HepG2 (cell line): Measurements from ENCODE around the gene KCND3. TPM values are rescaled to one million over a fixed set of nuclear protein-coding genes. Genes with fewer than 3 reads are reported as not detected.
A peak's percentile ranks its signal among the peaks of the same experiment; 100 is the strongest.

Experiments used
- CEBPB ChIP-seq: IDR thresholded peaks from 2 replicates; pipeline ENCODE4 v1.6.1; 2011; ENCODE audit warnings: low read depth, low read length, improper control_type of control experiment, borderline replicate concordance
- FOXA1 ChIP-seq, 2 experiments: fragments of 450-650 bp in 1 of 2; sonication (generic) in 1 of 2; formaldehyde crosslinking in 1 of 2; IDR thresholded peaks; 2 replicates each; pipeline versions ENCODE4 v1.4.0 to v1.6.1; 2016 to 2020; ENCODE audit warnings: missing genetic modification reagents in 1 of 2
- KDM2A ChIP-seq: sonication (generic); formaldehyde crosslinking; IDR thresholded peaks from 2 replicates; pipeline ENCODE4 v1.4.0; 2020; ENCODE audit warnings: low read depth, missing genetic modification reagents, borderline replicate concordance
- MAF1 ChIP-seq: sonication (generic); formaldehyde crosslinking; IDR thresholded peaks from 2 replicates; pipeline ENCODE4 v1.5.0; 2020; ENCODE audit warnings: missing genetic modification reagents, borderline replicate concordance
- POLR2A ChIP-seq, 2 experiments: IDR thresholded peaks; 2 replicates each; pipeline ENCODE4 v1.6.1; 2011; ENCODE audit warnings: low read depth in 2 of 2, low read length in 2 of 2, mild to moderate bottlenecking in 1 of 2, moderate library complexity in 1 of 2; ENCODE audit not compliant: insufficient read depth in 1 of 2
- SETDB1 ChIP-seq: sonication (generic); formaldehyde crosslinking; IDR thresholded peaks from 2 replicates; pipeline ENCODE4 v1.5.1; 2020; ENCODE audit warnings: missing genetic modification reagents, mild to moderate bottlenecking, borderline replicate concordance
- SMAD1 ChIP-seq: sonication (generic); formaldehyde crosslinking; IDR thresholded peaks from 2 replicates; pipeline ENCODE4 v1.4.0; 2020; ENCODE audit warnings: missing genetic modification reagents, low read depth, mild to moderate bottlenecking, borderline replicate concordance
- SOX5 ChIP-seq: IDR thresholded peaks from 2 replicates; pipeline ENCODE4 v1.6.1; 2016; ENCODE audit warnings: borderline replicate concordance
- STAG1 ChIP-seq: sonication (generic); formaldehyde crosslinking; IDR thresholded peaks from 2 replicates; pipeline ENCODE4 v1.4.0; 2020; ENCODE audit warnings: missing genetic modification reagents
- TCF12 ChIP-seq, 2 experiments: fragments of 450-650 bp in 1 of 2; sonication (generic) in 1 of 2; formaldehyde crosslinking in 1 of 2; IDR thresholded peaks; 2 replicates each; pipeline versions ENCODE4 v1.6.1 to v1.8.0; 2017 to 2022; ENCODE audit warnings: antibody characterized with exemption in 1 of 2, mild to moderate bottlenecking in 1 of 2, missing genetic modification reagents in 1 of 2, moderate library complexity in 1 of 2
- ZFP36L2 ChIP-seq: sonication (generic); formaldehyde crosslinking; IDR thresholded peaks from 2 replicates; pipeline ENCODE4 v1.4.0; 2020; ENCODE audit warnings: missing genetic modification reagents
- ZNF138 ChIP-seq: sonication (generic); formaldehyde crosslinking; IDR thresholded peaks from 2 replicates; pipeline ENCODE4 v1.5.0; 2020; ENCODE audit warnings: mild to moderate bottlenecking, low read depth, missing genetic modification reagents
- ZNF282 ChIP-seq: fragments of 450-650 bp; IDR thresholded peaks from 2 replicates; pipeline ENCODE4 v1.6.1; 2018; ENCODE audit not compliant: partially characterized antibody
- ZNF747 ChIP-seq: sonication (generic); formaldehyde crosslinking; IDR thresholded peaks from 2 replicates; pipeline ENCODE4 v1.8.1; 2023; ENCODE audit warnings: missing genetic modification reagents, mild to moderate bottlenecking, borderline replicate concordance
- ZNF766 ChIP-seq: sonication (generic); formaldehyde crosslinking; IDR thresholded peaks from 2 replicates; pipeline ENCODE4 v1.5.0; 2020; ENCODE audit warnings: missing genetic modification reagents, borderline replicate concordance
- ZNF780A ChIP-seq: sonication (generic); formaldehyde crosslinking; IDR thresholded peaks from 2 replicates; pipeline ENCODE4 v1.8.0; 2022; ENCODE audit warnings: mild to moderate bottlenecking, missing genetic modification reagents, moderate library complexity
- ZNF790 ChIP-seq: sonication (generic); formaldehyde crosslinking; IDR thresholded peaks from 2 replicates; pipeline ENCODE4 v1.8.0; 2022; ENCODE audit warnings: missing genetic modification reagents, mild to moderate bottlenecking, borderline replicate concordance
- polyA plus RNA-seq, 8 experiments: library from polyadenylated mRNA; depleted of rRNA in 3 of 8; stranded (reverse) in 7 of 8; unstranded in 1 of 8; fragments of >200 nt; fragmentation: Illumina TruSeq in 4 of 8; extraction: Trizol in 4 of 8; gene quantifications; 2 replicates each; pipeline versions ENCODE4 v1.2.1 to v1.2.3, GENCODE V29; 2011 to 2016; ENCODE audit warnings: low read depth in 4 of 8, missing spikeins in 1 of 8, mixed read lengths in 1 of 8; ENCODE audit not compliant: insufficient read depth in 1 of 8
- total RNA-seq, 5 experiments: library from RNA; depleted of rRNA; stranded (reverse); fragments of >200 nt; fragmentation: Illumina TruSeq; extraction: Trizol; gene quantifications; 2 replicates each; pipeline ENCODE4 v1.2.3, GENCODE V29; 2016; ENCODE audit warnings: low read depth in 1 of 5
- TF ChIP-seq, protein P1 (sequence below): sonication (generic); formaldehyde crosslinking; IDR thresholded peaks from 2 replicates; pipeline ENCODE4 v1.4.0; 2020; ENCODE audit warnings: missing genetic modification reagents
- TF ChIP-seq, protein P2 (sequence below): sonication (generic); formaldehyde crosslinking; IDR thresholded peaks from 2 replicates; pipeline ENCODE4 v1.5.0; 2020; ENCODE audit warnings: mild to moderate bottlenecking, missing genetic modification reagents, borderline replicate concordance

The KCND3 gene
- total and polyA plus RNA-seq, 2 of the 13 experiments (the other 11 are each of a cell fraction or from before 2014, with no cell fraction given), result 0.04 TPM; not detected in 1

DNA sequence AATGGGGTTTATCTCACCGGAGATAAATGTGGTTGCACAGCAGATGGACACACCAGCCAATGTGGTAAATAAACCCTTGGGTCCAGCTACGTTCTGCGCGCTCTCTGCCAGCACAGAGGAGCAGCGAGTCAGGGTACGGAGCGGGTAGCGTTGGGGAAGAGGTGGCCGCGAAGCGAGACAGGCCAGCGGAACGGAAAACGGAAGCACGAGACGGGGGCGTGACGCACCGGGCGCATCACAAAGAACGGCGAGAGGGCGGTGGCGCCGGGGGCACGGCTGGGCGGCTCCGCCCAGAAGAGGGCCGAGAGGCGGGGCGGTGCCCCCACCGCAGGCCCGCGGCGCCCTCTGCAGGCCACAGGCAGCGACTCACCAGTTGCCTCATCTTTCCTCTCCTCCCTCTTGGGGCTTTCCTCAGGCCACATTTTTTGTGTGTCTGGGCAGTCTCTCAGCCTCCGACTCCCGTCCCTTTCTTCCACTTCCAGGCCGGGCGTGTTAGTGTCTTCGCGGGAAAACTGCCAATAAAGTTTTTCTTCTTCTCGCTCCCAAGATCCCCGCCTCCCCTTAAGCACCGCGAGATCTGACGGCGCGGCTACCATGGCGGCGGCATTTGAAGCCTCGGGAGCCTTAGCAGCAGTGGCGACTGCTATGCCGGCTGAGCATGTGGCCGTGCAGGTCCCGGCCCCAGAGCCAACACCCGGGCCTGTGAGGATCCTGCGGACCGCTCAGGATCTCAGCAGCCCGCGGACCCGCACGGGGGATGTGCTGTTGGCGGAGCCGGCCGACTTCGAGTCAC, 233.9 kb downstream of the KCND3 start, which contains the start of gene DDX20 (continued):
- TF ChIP-seq ZNF282 (no peak), ZNF790 (CRISPR knock-in tag) (peak; percentile 86; the same call in 1 of the 2 replicates), SETDB1 (CRISPR knock-in tag) (no peak), ZFP36L2 (peak; percentile 74; the same call in 1 of the 2 replicates), POLR2A (IDR thresholded peaks at IDR 0.05; ENCODE audit: insufficient read depth in 1 of 2, low read depth in 2 of 2, low read length in 2 of 2) (peak; percentile 71 to 82), ZNF766 (CRISPR knock-in tag) (0 out of 2 replicates have a peak, but pooled peaks have one; percentile 68), SMAD1 (0 out of 2 replicates have a peak, but pooled peaks have one; percentile 12), STAG1 (peak; percentile 57), FOXA1 (IDR thresholded peaks at IDR 0.05) (no peak), FOXA1 (CRISPR knock-in tag; IDR thresholded peaks at IDR 0.05) (peak; percentile 31; the same call in 1 of the 2 replicates), KDM2A (CRISPR knock-in tag) (peak; percentile 95), MAF1 (0 out of 2 replicates have a peak, but pooled peaks have one; percentile 50), TCF12 (IDR thresholded peaks at IDR 0.05) (no peak), TCF12 (CRISPR knock-in tag; IDR thresholded peaks at IDR 0.05) (no peak), ZNF780A (CRISPR knock-in tag) (no peak), ZNF747 (CRISPR knock-in tag) (peak; percentile 48; the same call in 1 of the 2 replicates), ZNF138 (CRISPR knock-in tag) (peak; percentile 55; the same call in 1 of the 2 replicates), SOX5 (CRISPR knock-in tag) (peak; percentile 70; the same call in 1 of the 2 replicates), CEBPB (peak; percentile 16; the same call in 1 of the 2 replicates)
- TF ChIP-seq, protein P1, sequence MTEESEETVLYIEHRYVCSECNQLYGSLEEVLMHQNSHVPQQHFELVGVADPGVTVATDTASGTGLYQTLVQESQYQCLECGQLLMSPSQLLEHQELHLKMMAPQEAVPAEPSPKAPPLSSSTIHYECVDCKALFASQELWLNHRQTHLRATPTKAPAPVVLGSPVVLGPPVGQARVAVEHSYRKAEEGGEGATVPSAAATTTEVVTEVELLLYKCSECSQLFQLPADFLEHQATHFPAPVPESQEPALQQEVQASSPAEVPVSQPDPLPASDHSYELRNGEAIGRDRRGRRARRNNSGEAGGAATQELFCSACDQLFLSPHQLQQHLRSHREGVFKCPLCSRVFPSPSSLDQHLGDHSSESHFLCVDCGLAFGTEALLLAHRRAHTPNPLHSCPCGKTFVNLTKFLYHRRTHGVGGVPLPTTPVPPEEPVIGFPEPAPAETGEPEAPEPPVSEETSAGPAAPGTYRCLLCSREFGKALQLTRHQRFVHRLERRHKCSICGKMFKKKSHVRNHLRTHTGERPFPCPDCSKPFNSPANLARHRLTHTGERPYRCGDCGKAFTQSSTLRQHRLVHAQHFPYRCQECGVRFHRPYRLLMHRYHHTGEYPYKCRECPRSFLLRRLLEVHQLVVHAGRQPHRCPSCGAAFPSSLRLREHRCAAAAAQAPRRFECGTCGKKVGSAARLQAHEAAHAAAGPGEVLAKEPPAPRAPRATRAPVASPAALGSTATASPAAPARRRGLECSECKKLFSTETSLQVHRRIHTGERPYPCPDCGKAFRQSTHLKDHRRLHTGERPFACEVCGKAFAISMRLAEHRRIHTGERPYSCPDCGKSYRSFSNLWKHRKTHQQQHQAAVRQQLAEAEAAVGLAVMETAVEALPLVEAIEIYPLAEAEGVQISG (CRISPR knock-in tag), result peak; percentile 67; the same call in 1 of the 2 replicates
- TF ChIP-seq, protein P2, sequence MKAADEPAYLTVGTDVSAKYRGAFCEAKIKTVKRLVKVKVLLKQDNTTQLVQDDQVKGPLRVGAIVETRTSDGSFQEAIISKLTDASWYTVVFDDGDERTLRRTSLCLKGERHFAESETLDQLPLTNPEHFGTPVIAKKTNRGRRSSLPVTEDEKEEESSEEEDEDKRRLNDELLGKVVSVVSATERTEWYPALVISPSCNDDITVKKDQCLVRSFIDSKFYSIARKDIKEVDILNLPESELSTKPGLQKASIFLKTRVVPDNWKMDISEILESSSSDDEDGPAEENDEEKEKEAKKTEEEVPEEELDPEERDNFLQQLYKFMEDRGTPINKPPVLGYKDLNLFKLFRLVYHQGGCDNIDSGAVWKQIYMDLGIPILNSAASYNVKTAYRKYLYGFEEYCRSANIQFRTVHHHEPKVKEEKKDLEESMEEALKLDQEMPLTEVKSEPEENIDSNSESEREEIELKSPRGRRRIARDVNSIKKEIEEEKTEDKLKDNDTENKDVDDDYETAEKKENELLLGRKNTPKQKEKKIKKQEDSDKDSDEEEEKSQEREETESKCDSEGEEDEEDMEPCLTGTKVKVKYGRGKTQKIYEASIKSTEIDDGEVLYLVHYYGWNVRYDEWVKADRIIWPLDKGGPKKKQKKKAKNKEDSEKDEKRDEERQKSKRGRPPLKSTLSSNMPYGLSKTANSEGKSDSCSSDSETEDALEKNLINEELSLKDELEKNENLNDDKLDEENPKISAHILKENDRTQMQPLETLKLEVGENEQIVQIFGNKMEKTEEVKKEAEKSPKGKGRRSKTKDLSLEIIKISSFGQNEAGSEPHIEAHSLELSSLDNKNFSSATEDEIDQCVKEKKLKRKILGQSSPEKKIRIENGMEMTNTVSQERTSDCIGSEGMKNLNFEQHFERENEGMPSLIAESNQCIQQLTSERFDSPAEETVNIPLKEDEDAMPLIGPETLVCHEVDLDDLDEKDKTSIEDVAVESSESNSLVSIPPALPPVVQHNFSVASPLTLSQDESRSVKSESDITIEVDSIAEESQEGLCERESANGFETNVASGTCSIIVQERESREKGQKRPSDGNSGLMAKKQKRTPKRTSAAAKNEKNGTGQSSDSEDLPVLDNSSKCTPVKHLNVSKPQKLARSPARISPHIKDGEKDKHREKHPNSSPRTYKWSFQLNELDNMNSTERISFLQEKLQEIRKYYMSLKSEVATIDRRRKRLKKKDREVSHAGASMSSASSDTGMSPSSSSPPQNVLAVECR (CRISPR knock-in tag), result peak; percentile 92
